Kidney (tissue), 14 donors: ENCODE measurements around the gene TRIM13. TPM values are rescaled to one million over a fixed set of nuclear protein-coding genes. Genes with fewer than 3 reads are reported as not detected.

ENCODE experiments used
- DNase-seq, 5 donors: peaks; one replicate each; pipeline ENCODE4 v3.0.0-alpha.2; 2013 to 2020
- FAIRE-seq: peaks from 2 replicates; lab custom pipeline; 2012; peaks lifted over from hg19 to GRCh38; lab: Jason Lieb, UNC
- H3K27ac ChIP-seq, 2 donors: one replicate each; pipeline ENCODE4 v1.7.0; 2013; ENCODE audit warnings: low read depth in 2 of 2, low read length in 2 of 2, inconsistent platforms in 1 of 2
- H3K27me3 ChIP-seq: one replicate; pipeline ENCODE4 v1.7.1; 2013; ENCODE audit warnings: low read length, inconsistent platforms; ENCODE audit not compliant: control insufficient read depth, insufficient read depth
- H3K36me3 ChIP-seq, 3 donors: one replicate each; pipeline versions ENCODE4 v1.7.0 to v1.7.1; 2013; ENCODE audit warnings: low read length in 3 of 3, control low read depth in 1 of 3, inconsistent platforms in 1 of 3; ENCODE audit not compliant: insufficient read depth in 3 of 3, control insufficient read depth in 2 of 3
- H3K4me1 ChIP-seq, 3 donors: one replicate each; pipeline versions ENCODE4 v1.7.0 to v1.7.1; 2013; ENCODE audit warnings: low read length in 3 of 3, inconsistent platforms in 1 of 3, low read depth in 1 of 3; ENCODE audit not compliant: control insufficient read depth in 2 of 3, insufficient read depth in 2 of 3
- H3K4me3 ChIP-seq, 3 donors: one replicate each; pipeline versions ENCODE4 v1.7.0 to v1.8.1; 2013; ENCODE audit warnings: low read length in 3 of 3, control low read depth in 1 of 3, inconsistent platforms in 1 of 3
- H3K9ac ChIP-seq, 3 donors: one replicate each; pipeline versions ENCODE4 v1.7.0 to v1.7.1; 2013; ENCODE audit warnings: low read length in 3 of 3, control low read depth in 1 of 3, inconsistent platforms in 1 of 3
- H3K9me3 ChIP-seq, 3 donors: one replicate each; pipeline versions ENCODE4 v1.7.0 to v1.7.1; 2013; ENCODE audit warnings: low read length in 3 of 3, control low read depth in 1 of 3, inconsistent platforms in 1 of 3; ENCODE audit not compliant: control insufficient read depth in 2 of 3, insufficient read depth in 1 of 3
- intact Hi-C: fragments of 100-400 bp; cut with DNase I; formaldehyde crosslinking; loops from one replicate; pipeline ENCODE4 v1.11.1; 2022
- polyA plus RNA-seq: library from polyadenylated mRNA; stranded (reverse); fragments of 350-450 nt; fragmentation: Illumina TruSeq; extraction: RNeasy Lipid Tissue Mini Kit (QIAGEN cat#74804); gene quantifications from one replicate; pipeline ENCODE4 v1.2.3, GENCODE V29; 2014; ENCODE audit warnings: low read depth, low replicate concordance; ENCODE audit not compliant: insufficient read depth
- total RNA-seq: library from RNA; stranded (reverse); fragmentation: NEBNext Ultra II Directional; extraction: Animal tissue kit (Norgen Biotek cat#: 25700); gene quantifications from one replicate; pipeline ENCODE4 v1.2.1, GENCODE V29; 2021
- TF ChIP-seq, protein P1 (sequence below): IDR thresholded peaks from 3 replicates; pipeline ENCODE4 v1.5.1; 2012; ENCODE audit warnings: mild to moderate bottlenecking, moderate library complexity, borderline replicate concordance; ENCODE audit not compliant: insufficient read depth; ENCODE audit errors: extremely low read depth
- donor health status: control.
- donor health status: control.
- donor health status: control.
- donor health status: control.
- donor health status: control.
- donor health status: DM: yes; HTN: yes; CAD: no.
- donor health status: Normal renal cell carcinoma (clear cell type).

TRIM13 gene
- total and polyA plus RNA-seq, 2 donors from 2014 or later, result 28.2 to 29.9 TPM

GRCh38 chr13:49956131-49956530, 40.7 kb upstream of the TRIM13 start:
- Histone ChIP-seq H3K4me3 (no peak overlapping the region), H3K36me3 (no peaks in the 10 kb centered on the region), H3K4me1 (peaks cover 0 to 3% (median 0%) of the 10 kb centered on the region in 3 donors), H3K27ac (no peak overlapping the region), H3K9me3 (no peaks in the 10 kb centered on the region), H3K9ac (no peak overlapping the region), H3K27me3 (no peaks in the 10 kb centered on the region)
- FAIRE-seq, result no peak
- no peak for DNase-seq
- TF ChIP-seq, protein P1, sequence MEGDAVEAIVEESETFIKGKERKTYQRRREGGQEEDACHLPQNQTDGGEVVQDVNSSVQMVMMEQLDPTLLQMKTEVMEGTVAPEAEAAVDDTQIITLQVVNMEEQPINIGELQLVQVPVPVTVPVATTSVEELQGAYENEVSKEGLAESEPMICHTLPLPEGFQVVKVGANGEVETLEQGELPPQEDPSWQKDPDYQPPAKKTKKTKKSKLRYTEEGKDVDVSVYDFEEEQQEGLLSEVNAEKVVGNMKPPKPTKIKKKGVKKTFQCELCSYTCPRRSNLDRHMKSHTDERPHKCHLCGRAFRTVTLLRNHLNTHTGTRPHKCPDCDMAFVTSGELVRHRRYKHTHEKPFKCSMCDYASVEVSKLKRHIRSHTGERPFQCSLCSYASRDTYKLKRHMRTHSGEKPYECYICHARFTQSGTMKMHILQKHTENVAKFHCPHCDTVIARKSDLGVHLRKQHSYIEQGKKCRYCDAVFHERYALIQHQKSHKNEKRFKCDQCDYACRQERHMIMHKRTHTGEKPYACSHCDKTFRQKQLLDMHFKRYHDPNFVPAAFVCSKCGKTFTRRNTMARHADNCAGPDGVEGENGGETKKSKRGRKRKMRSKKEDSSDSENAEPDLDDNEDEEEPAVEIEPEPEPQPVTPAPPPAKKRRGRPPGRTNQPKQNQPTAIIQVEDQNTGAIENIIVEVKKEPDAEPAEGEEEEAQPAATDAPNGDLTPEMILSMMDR, result no peak
- intact Hi-C loops, result no loop called here

GRCh38 chr13:49958321-49958720, 38.5 kb upstream of the TRIM13 start:
- no peaks in the 10 kb centered on the region for H3K36me3 ChIP-seq
- intact Hi-C loops, result no loop called here

GRCh38 chr13:49967456-49967855, 29.4 kb upstream of the TRIM13 start:
- no peak for DNase-seq
- H3K27ac ChIP-seq, result no peak overlapping the region
- H3K36me3 ChIP-seq, result no peaks in the 10 kb centered on the region
- H3K9me3 ChIP-seq, result peaks cover 0 to 17% (median 2%) of the 10 kb centered on the region in 3 donors
- no peak for FAIRE-seq
- no peaks in the 10 kb centered on the region for H3K27me3 ChIP-seq
- intact Hi-C loops, result no loop called here
- TF ChIP-seq, protein P1, result no peak
- no peak overlapping the region for H3K9ac ChIP-seq
- H3K4me3 ChIP-seq, result no peak overlapping the region
- H3K4me1 ChIP-seq, result no peaks in the 10 kb centered on the region

More at GRCh38 chr13:49958321-49958720, 38.5 kb upstream of the TRIM13 start:
- H3K27me3 ChIP-seq, result no peaks in the 10 kb centered on the region
- H3K4me3 ChIP-seq, result no peak overlapping the region
- no peak overlapping the region for H3K9ac ChIP-seq
- FAIRE-seq (no peak), DNase-seq (no peak)
- H3K27ac ChIP-seq, result no peak overlapping the region
- TF ChIP-seq, protein P1, result no peak
- H3K9me3 ChIP-seq, result peaks cover 0 to 5% (median 2%) of the 10 kb centered on the region in 3 donors
- peaks cover 0 to 3% (median 0%) of the 10 kb centered on the region in 3 donors for H3K4me1 ChIP-seq

GRCh38 chr13:49972709-49973108, 24.1 kb upstream of the TRIM13 start:
- Histone ChIP-seq H3K9ac (no peak overlapping the region), H3K27ac (no peak overlapping the region), H3K4me1 (no peaks in the 10 kb centered on the region), H3K27me3 (no peaks in the 10 kb centered on the region), H3K9me3 (no peaks in the 10 kb centered on the region), H3K36me3 (no peaks in the 10 kb centered on the region), H3K4me3 (no peak overlapping the region)
- TF ChIP-seq, protein P1, result no peak
- DNase-seq (no peak), FAIRE-seq (no peak)
- intact Hi-C loops, result no loop called here
